ENCODE measurements around the gene TTC32.
"Not testable (repeated sequence)": the region's sequence is repeated elsewhere in the genome, so short reads cannot be mapped to it uniquely, and the experiment has no call there.

The TTC32 gene

GRCh38 chr2:19901442-19902215 lies at the start of gene TTC32:
TTC32 (minus strand) TSS chr2:19901983; CDS start chr2:19901854, 129 bp downstream.
- peak; percentile 83 to 87 (median 85) for DNase-seq (ENCODE audit: low read depth in 2 of 3, low spot score in 1 of 3)

GRCh38 chr2:19949071-19949470 lies 47.3 kb upstream of the TTC32 start:
- no peak for DNase-seq (ENCODE audit: low read depth in 2 of 3, low spot score in 1 of 3)

GRCh38 chr2:19947184-19947940 lies 45.6 kb upstream of the TTC32 start:
- DNase-seq (ENCODE audit: low read depth in 2 of 3, low spot score in 1 of 3), result no peak

GRCh38 chr2:19944205-19944845 lies 42.5 kb upstream of the TTC32 start:
- DNase-seq (ENCODE audit: low read depth in 2 of 3, low spot score in 1 of 3), result no peak

- no peak for DNase-seq (ENCODE audit: low read depth in 2 of 3, low spot score in 1 of 3)
Observed at GRCh38 chr2:19943189-19943588, 41.4 kb upstream of the TTC32 start.

- DNase-seq (ENCODE audit: low read depth in 2 of 3, low spot score in 1 of 3), result no peak
Observed at GRCh38 chr2:19942199-19942598, 40.4 kb upstream of the TTC32 start.

- DNase-seq (ENCODE audit: low read depth in 2 of 3, low spot score in 1 of 3), result no peak
Observed at GRCh38 chr2:19937004-19937403, 35.2 kb upstream of the TTC32 start.

GRCh38 chr2:19936203-19936602 lies 34.4 kb upstream of the TTC32 start:
- no peak for DNase-seq (ENCODE audit: low read depth in 2 of 3, low spot score in 1 of 3)

GRCh38 chr2:19933351-19933981 lies 31.7 kb upstream of the TTC32 start:
- no peak for DNase-seq (ENCODE audit: low read depth in 2 of 3, low spot score in 1 of 3)

- no peak for DNase-seq (ENCODE audit: low read depth in 2 of 3, low spot score in 1 of 3)
Observed at GRCh38 chr2:19932928-19933327, 31.1 kb upstream of the TTC32 start.

GRCh38 chr2:19929226-19929625 lies 27.4 kb upstream of the TTC32 start:
- no peak for DNase-seq (ENCODE audit: low read depth in 2 of 3, low spot score in 1 of 3)

GRCh38 chr2:19927816-19928215 lies 26.0 kb upstream of the TTC32 start:
- not testable (repeated sequence) for DNase-seq (ENCODE audit: low read depth in 2 of 3, low spot score in 1 of 3)

GRCh38 chr2:19924526-19924925 lies 22.7 kb upstream of the TTC32 start:
- not testable (repeated sequence) for DNase-seq (ENCODE audit: low read depth in 2 of 3, low spot score in 1 of 3)

- DNase-seq (ENCODE audit: low read depth in 2 of 3, low spot score in 1 of 3), result not testable (repeated sequence)
Observed at GRCh38 chr2:19922188-19922587, 20.4 kb upstream of the TTC32 start.

- no peak for DNase-seq (ENCODE audit: low read depth in 2 of 3, low spot score in 1 of 3)
Observed at GRCh38 chr2:19916385-19916950, 14.7 kb upstream of the TTC32 start.

- no peak for DNase-seq (ENCODE audit: low read depth in 2 of 3, low spot score in 1 of 3)
Observed at GRCh38 chr2:19914266-19914975, 12.6 kb upstream of the TTC32 start.

GRCh38 chr2:19911808-19912509 lies 10.2 kb upstream of the TTC32 start:
- no peak for DNase-seq (ENCODE audit: low read depth in 2 of 3, low spot score in 1 of 3)

- DNase-seq (ENCODE audit: low read depth in 2 of 3, low spot score in 1 of 3), result no peak
Observed at GRCh38 chr2:19902216-19902740, 495 bp upstream of the TTC32 start.

- peak in 1 of 3 donors; percentile 20 for DNase-seq (ENCODE audit: low read depth in 2 of 3, low spot score in 1 of 3)
Observed at GRCh38 chr2:19900931-19901441, 797 bp downstream of the TTC32 start.

All from stimulated activated CD4-positive, alpha-beta T cell treated with anti-CD3 and anti-CD28 coated beads, Interleukin-12 subunit alpha, Interleukin-12 subunit beta, amount 100 ng/mL, for 48 hours (primary cell).